Astrocyte (in vitro differentiated cells and primary cell): Measurements from ENCODE around the gene TSPAN17. TPM values are rescaled to one million over a fixed set of nuclear protein-coding genes. Genes with fewer than 3 reads are reported as not detected.

Experiments
- DNase-seq: peaks from one replicate; pipeline ENCODE4 v3.0.0-alpha.2; 2010; ENCODE audit warnings: low read depth
- FAIRE-seq: peaks from 2 replicates; lab custom pipeline; 2011; peaks lifted over from hg19 to GRCh38; lab: Jason Lieb, UNC
- H2AFZ ChIP-seq: 2 replicates; pipeline ENCODE4 v1.6.0; 2012; ENCODE audit warnings: low read depth, low read length, inconsistent platforms
- H3K27ac ChIP-seq: 2 replicates; pipeline ENCODE4 v1.5.1; 2011; ENCODE audit warnings: low read depth, low read length, inconsistent platforms
- H3K27me3 ChIP-seq: 2 replicates; pipeline ENCODE4 v1.6.0; 2011; ENCODE audit warnings: low read length, inconsistent platforms; ENCODE audit not compliant: insufficient read depth
- H3K36me3 ChIP-seq: 2 replicates; pipeline ENCODE4 v1.5.1; 2011; ENCODE audit warnings: low read length, inconsistent platforms; ENCODE audit not compliant: insufficient read depth
- H3K4me1 ChIP-seq: 2 replicates; pipeline ENCODE4 v1.5.1; 2011; ENCODE audit warnings: low read length, inconsistent platforms; ENCODE audit not compliant: insufficient read depth
- H3K4me2 ChIP-seq: 2 replicates; pipeline ENCODE4 v1.6.0; 2012; ENCODE audit warnings: low read length, inconsistent platforms
- H3K4me3 ChIP-seq: 2 replicates; pipeline ENCODE4 v1.5.1; 2011; ENCODE audit warnings: low read depth, mild to moderate bottlenecking, low read length, inconsistent platforms; ENCODE audit not compliant: insufficient read depth
- H3K79me2 ChIP-seq: 2 replicates; pipeline ENCODE4 v1.6.0; 2012; ENCODE audit warnings: mild to moderate bottlenecking, low read length, inconsistent platforms; ENCODE audit not compliant: insufficient read depth
- H3K9ac ChIP-seq: 2 replicates; pipeline ENCODE4 v1.6.0; 2012; ENCODE audit warnings: mild to moderate bottlenecking, low read length, inconsistent platforms
- H3K9me3 ChIP-seq: 2 replicates; pipeline ENCODE4 v1.5.1; 2012; ENCODE audit warnings: low read depth, mild to moderate bottlenecking, low read length, inconsistent platforms; ENCODE audit not compliant: insufficient read depth
- H4K20me1 ChIP-seq: 2 replicates; pipeline ENCODE4 v1.6.0; 2012; ENCODE audit warnings: low read length, inconsistent platforms; ENCODE audit not compliant: insufficient read depth
- H3K27ac Mint-ChIP-seq: one replicate; pipeline ENCODE4 v1.8.0; 2021; ENCODE audit warnings: mild to moderate bottlenecking, mixed read lengths; ENCODE audit not compliant: unreplicated experiment
- H3K27me3 Mint-ChIP-seq: one replicate; pipeline ENCODE4 v1.8.0; 2021; ENCODE audit warnings: low read depth, mixed read lengths; ENCODE audit not compliant: unreplicated experiment
- H3K36me3 Mint-ChIP-seq: one replicate; pipeline ENCODE4 v1.8.0; 2021; ENCODE audit warnings: low read depth, mixed read lengths; ENCODE audit not compliant: unreplicated experiment
- H3K4me1 Mint-ChIP-seq: one replicate; pipeline ENCODE4 v1.8.0; 2021; ENCODE audit warnings: low read depth, mixed read lengths; ENCODE audit not compliant: unreplicated experiment
- H3K4me3 Mint-ChIP-seq: one replicate; pipeline ENCODE4 v1.8.0; 2021; ENCODE audit warnings: mild to moderate bottlenecking, moderate library complexity, mixed read lengths; ENCODE audit not compliant: unreplicated experiment
- H3K9me3 Mint-ChIP-seq: one replicate; pipeline ENCODE4 v1.8.0; 2021; ENCODE audit warnings: mild to moderate bottlenecking, mixed read lengths; ENCODE audit not compliant: unreplicated experiment
- EZH2 ChIP-seq: IDR thresholded peaks from 2 replicates; pipeline ENCODE4 v1.6.1; 2012; ENCODE audit warnings: mild to moderate bottlenecking, low read length, inconsistent platforms; ENCODE audit not compliant: insufficient read depth
- total RNA-seq: library from RNA; stranded (reverse); gene quantifications from 2 replicates; pipeline ENCODE4 v1.2.1, GENCODE V29; 2021
- TF ChIP-seq, protein P1 (sequence below): IDR thresholded peaks from 2 replicates; pipeline ENCODE4 v1.5.1; 2011; ENCODE audit warnings: low read depth, mild to moderate bottlenecking, inconsistent platforms, low read length, moderate library complexity; ENCODE audit not compliant: insufficient read depth

The TSPAN17 gene
- total RNA-seq, 1 donor from 2014 or later = 56.5 TPM

DNA sequence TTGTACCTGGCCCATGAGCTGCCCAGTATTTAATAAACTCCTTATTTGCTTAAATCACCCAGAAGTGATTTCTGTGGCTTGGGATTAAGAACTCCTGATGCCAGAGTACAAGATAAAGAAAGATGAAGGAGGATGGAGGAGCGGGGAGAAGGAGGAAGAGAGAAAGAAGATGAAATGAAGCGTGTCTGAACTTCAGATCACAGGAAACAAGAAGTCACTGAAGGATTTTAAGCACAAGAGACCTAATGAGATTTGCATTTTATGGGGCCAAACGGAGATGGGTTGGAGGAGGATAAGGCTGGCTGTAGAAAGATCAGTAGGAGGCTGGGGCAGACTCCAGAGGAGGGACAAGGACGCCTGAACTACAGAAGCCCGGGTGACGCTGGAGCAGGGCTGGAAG, 13.7 kb upstream of the TSPAN17 start:
- H3K27me3 Mint-ChIP-seq = peaks cover 70% of the 10 kb centered on the region
- Histone ChIP-seq H3K4me2 (no peak overlapping the region), H2AFZ (no peak overlapping the region), H3K4me1 (peaks cover 10% of the 10 kb centered on the region), H3K27me3 (peaks cover 58% of the 10 kb centered on the region), H3K9ac (no peak overlapping the region), H3K79me2 (no peaks in the 10 kb centered on the region), H4K20me1 (peaks cover 3% of the 10 kb centered on the region), H3K36me3 (no peaks in the 10 kb centered on the region), H3K27ac (no peak overlapping the region), H3K4me3 (no peak overlapping the region), H3K9me3 (no peaks in the 10 kb centered on the region)
- no peak for FAIRE-seq
- H3K27ac Mint-ChIP-seq = no peak overlapping the region
- peaks cover 4% of the 10 kb centered on the region for H3K9me3 Mint-ChIP-seq
- no peaks in the 10 kb centered on the region for H3K36me3 Mint-ChIP-seq
- TF ChIP-seq, protein P1, sequence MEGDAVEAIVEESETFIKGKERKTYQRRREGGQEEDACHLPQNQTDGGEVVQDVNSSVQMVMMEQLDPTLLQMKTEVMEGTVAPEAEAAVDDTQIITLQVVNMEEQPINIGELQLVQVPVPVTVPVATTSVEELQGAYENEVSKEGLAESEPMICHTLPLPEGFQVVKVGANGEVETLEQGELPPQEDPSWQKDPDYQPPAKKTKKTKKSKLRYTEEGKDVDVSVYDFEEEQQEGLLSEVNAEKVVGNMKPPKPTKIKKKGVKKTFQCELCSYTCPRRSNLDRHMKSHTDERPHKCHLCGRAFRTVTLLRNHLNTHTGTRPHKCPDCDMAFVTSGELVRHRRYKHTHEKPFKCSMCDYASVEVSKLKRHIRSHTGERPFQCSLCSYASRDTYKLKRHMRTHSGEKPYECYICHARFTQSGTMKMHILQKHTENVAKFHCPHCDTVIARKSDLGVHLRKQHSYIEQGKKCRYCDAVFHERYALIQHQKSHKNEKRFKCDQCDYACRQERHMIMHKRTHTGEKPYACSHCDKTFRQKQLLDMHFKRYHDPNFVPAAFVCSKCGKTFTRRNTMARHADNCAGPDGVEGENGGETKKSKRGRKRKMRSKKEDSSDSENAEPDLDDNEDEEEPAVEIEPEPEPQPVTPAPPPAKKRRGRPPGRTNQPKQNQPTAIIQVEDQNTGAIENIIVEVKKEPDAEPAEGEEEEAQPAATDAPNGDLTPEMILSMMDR = no peak
- TF ChIP-seq EZH2 = no peak
- H3K4me1 Mint-ChIP-seq = peaks cover 4% of the 10 kb centered on the region
- no peak overlapping the region for H3K4me3 Mint-ChIP-seq
- DNase-seq = no peak

DNA sequence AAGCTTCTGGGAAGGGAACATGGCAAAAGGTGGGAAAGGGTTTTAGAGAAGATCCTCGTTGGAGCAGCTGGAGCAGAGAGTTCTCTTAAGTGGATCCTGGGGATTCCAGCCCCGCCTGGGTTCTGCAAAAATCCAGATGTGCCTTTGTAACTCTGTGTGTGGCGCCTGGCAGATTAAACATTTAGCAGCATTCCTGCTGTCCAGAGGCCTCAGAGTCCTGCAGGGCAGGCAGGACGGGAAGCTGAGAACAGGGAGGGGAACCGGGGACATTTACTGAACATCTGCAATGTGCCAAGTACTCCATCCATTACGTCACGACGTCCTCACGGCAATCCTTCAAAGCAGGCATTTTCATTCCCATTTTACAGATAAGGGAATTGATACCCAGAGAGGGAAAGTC, 10.9 kb upstream of the TSPAN17 start:
- H3K4me1 ChIP-seq = no peaks in the 10 kb centered on the region
- H3K27ac Mint-ChIP-seq = no peak overlapping the region
- H3K9me3 Mint-ChIP-seq = peaks cover 7% of the 10 kb centered on the region
- TF ChIP-seq EZH2 = no peak
- TF ChIP-seq, protein P1 = no peak
- peaks cover 76% of the 10 kb centered on the region for H3K27me3 Mint-ChIP-seq
- no peak overlapping the region for H3K9ac ChIP-seq
- DNase-seq = no peak
- H3K79me2 ChIP-seq = no peaks in the 10 kb centered on the region
- H4K20me1 ChIP-seq = peaks cover 3% of the 10 kb centered on the region
- FAIRE-seq = no peak
- H3K4me2 ChIP-seq = no peak overlapping the region
- no peak overlapping the region for H3K27ac ChIP-seq
- H3K4me3 Mint-ChIP-seq = no peak overlapping the region
- no peaks in the 10 kb centered on the region for H3K9me3 ChIP-seq
- peaks cover 38% of the 10 kb centered on the region for H3K27me3 ChIP-seq
- H3K36me3 ChIP-seq = no peaks in the 10 kb centered on the region
- no peaks in the 10 kb centered on the region for H3K36me3 Mint-ChIP-seq
- no peaks in the 10 kb centered on the region for H3K4me1 Mint-ChIP-seq
- no peak overlapping the region for H3K4me3 ChIP-seq
- no peak overlapping the region for H2AFZ ChIP-seq

DNA sequence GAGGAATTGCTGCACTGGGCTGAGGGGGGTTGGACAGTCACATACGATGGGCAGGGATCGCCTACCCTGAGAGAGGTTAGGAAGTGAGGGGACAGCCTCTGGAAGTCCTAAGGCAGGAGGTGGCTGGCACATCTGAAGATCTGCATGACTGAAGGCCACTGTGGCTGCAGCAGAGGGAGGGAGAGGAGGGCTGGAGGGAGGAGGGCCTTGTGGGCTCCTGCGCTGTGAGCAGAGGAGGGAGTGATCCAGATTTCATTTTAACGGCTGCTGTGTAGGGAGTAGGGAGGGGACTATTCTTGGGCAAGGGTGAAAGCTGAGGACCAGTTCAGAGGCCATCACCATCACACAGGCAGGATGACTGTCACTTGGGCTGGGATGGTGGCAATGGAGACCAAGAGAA, 9.7 kb upstream of the TSPAN17 start:
- no peak overlapping the region for H3K27ac ChIP-seq
- no peaks in the 10 kb centered on the region for H3K4me1 ChIP-seq
- no peak overlapping the region for H2AFZ ChIP-seq
- peaks cover 7% of the 10 kb centered on the region for H3K9me3 Mint-ChIP-seq
- H3K36me3 ChIP-seq = no peaks in the 10 kb centered on the region
- no peak overlapping the region for H3K9ac ChIP-seq
- DNase-seq (no peak), FAIRE-seq (no peak)
- no peaks in the 10 kb centered on the region for H3K36me3 Mint-ChIP-seq
- peaks cover 30% of the 10 kb centered on the region for H3K27me3 ChIP-seq
- H3K27me3 Mint-ChIP-seq = peaks cover 68% of the 10 kb centered on the region
- H3K4me3 ChIP-seq = no peak overlapping the region
- H3K27ac Mint-ChIP-seq = no peak overlapping the region
- TF ChIP-seq EZH2 = no peak
- TF ChIP-seq, protein P1 = no peak
- no peaks in the 10 kb centered on the region for H3K9me3 ChIP-seq
- no peaks in the 10 kb centered on the region for H3K79me2 ChIP-seq
- H3K4me1 Mint-ChIP-seq = no peaks in the 10 kb centered on the region
- no peak overlapping the region for H3K4me2 ChIP-seq
- H3K4me3 Mint-ChIP-seq = no peak overlapping the region
- peaks cover 3% of the 10 kb centered on the region for H4K20me1 ChIP-seq
